VCaP (cell line): ENCODE data around the gene EFS.

Experiments
- H3K27ac ChIP-seq: fragments of 450-650 bp; 2 replicates; pipeline ENCODE4 v1.5.1; 2017
- TF ChIP-seq, protein P1 (sequence below): fragments of 450-650 bp; conservative IDR thresholded peaks from 2 replicates; pipeline ENCODE4 v1.5.1; 2017; ENCODE audit warnings: mild to moderate bottlenecking, moderate library complexity

EFS gene

GRCh38 chr14:23306412-23307145 is 58.4 kb downstream of the EFS start, which contains the start of gene BCL2L2:
BCL2L2 (plus strand) TSS chr14:23306833; CDS start chr14:23307768, 935 bp downstream.
- peak within 1 kb of the TSS; percentile 87 for H3K27ac ChIP-seq
- TF ChIP-seq, protein P1, sequence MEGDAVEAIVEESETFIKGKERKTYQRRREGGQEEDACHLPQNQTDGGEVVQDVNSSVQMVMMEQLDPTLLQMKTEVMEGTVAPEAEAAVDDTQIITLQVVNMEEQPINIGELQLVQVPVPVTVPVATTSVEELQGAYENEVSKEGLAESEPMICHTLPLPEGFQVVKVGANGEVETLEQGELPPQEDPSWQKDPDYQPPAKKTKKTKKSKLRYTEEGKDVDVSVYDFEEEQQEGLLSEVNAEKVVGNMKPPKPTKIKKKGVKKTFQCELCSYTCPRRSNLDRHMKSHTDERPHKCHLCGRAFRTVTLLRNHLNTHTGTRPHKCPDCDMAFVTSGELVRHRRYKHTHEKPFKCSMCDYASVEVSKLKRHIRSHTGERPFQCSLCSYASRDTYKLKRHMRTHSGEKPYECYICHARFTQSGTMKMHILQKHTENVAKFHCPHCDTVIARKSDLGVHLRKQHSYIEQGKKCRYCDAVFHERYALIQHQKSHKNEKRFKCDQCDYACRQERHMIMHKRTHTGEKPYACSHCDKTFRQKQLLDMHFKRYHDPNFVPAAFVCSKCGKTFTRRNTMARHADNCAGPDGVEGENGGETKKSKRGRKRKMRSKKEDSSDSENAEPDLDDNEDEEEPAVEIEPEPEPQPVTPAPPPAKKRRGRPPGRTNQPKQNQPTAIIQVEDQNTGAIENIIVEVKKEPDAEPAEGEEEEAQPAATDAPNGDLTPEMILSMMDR = no peak
